ENCODE results near the gene TGFBR3L. TPM values are rescaled to one million over a fixed set of nuclear protein-coding genes. Genes with fewer than 3 reads are reported as not detected.

TGFBR3L gene
- total RNA-seq, 1 experiment from 2014 or later = 12.5 TPM

- H3K4me1 ChIP-seq (ENCODE audit: control insufficient read depth, insufficient read depth, low read length) = peaks cover 20% of the 10 kb centered on the region
- no peaks in the 10 kb centered on the region; the same call in 1 of the 2 replicates for H3K36me3 ChIP-seq (ENCODE audit: control insufficient read depth, insufficient read depth, low read length)
- TF ChIP-seq POLR2AphosphoS5 (IDR thresholded peaks at IDR 0.05; ENCODE audit: low read depth, low read length) (peak; percentile 69), REST (IDR thresholded peaks at IDR 0.05; ENCODE audit: insufficient read depth in 1 of 2, low read depth in 2 of 2, low read length in 1 of 2) (no peak)
- H3K9me3 ChIP-seq (ENCODE audit: control insufficient read depth, insufficient read depth, low read depth, low read length) = no peaks in the 10 kb centered on the region
- ATAC-seq (peak; percentile 62), DNase-seq (ENCODE audit: low read depth, low spot score) (no peak)
- in situ Hi-C loops (cut with HindIII; ENCODE audit: low pct_unique_long_range_greater_than_20kb, low sequenced_read_pairs) = no loop called here
- ChIA-PET CTCF (interaction anchor here (0.6 to 2.0 kb wide), 5 partner anchors 10 to 203 kb away, joined by 3 to 7 read pairs (median 6); no protein-coding TSS in a partner anchor), POLR2A (interaction anchor here (0.5 to 1.1 kb wide), 4 partner anchors 18 to 731 kb away, joined by 4 to 19 read pairs (median 8); no protein-coding TSS in a partner anchor)
- no peaks in the 10 kb centered on the region for H3K27me3 ChIP-seq (ENCODE audit: control insufficient read depth, insufficient read depth, low read length)
- BruUV-seq (replicated peaks) = TSS peak; percentile 65
- H3K4me3 ChIP-seq (ENCODE audit: low read depth in 2 of 2, low read length in 2 of 2) = peak within 1 kb of the TSS; percentile 61 to 65
- intact Hi-C loops (cut with micrococcal nuclease; ENCODE audit: unreplicated experiment) = no loop called here
- peak within 1 kb of the TSS; percentile 94 for H3K27ac ChIP-seq (ENCODE audit: low read length)
Observed at GRCh38 chr19:7919610-7920518, 5.2 kb downstream of the TGFBR3L start, which contains the start of gene SNAPC2. Gene SNAPC2, plus strand, starts transcription at chr19:7920338. Its CDS starts 29 bp downstream, at chr19:7920367.

GRCh38 chr19:7920519-7921301 lies 6.1 kb downstream of the TGFBR3L start:
- DNase-seq (ENCODE audit: low read depth, low spot score) (no peak), ATAC-seq (peak; percentile 17)
- Histone ChIP-seq H3K36me3 (ENCODE audit: control insufficient read depth, insufficient read depth, low read length) (no peaks in the 10 kb centered on the region; the same call in 1 of the 2 replicates), H3K27ac (ENCODE audit: low read length) (peak overlapping the region; percentile 94), H3K9me3 (ENCODE audit: control insufficient read depth, insufficient read depth, low read depth, low read length) (no peaks in the 10 kb centered on the region), H3K4me1 (ENCODE audit: control insufficient read depth, insufficient read depth, low read length) (peaks cover 19% of the 10 kb centered on the region), H3K27me3 (ENCODE audit: control insufficient read depth, insufficient read depth, low read length) (no peaks in the 10 kb centered on the region), H3K4me3 (ENCODE audit: low read depth in 2 of 2, low read length in 2 of 2) (peak overlapping the region; percentile 61 to 65)
- TSS peak; percentile 97 for BruUV-seq (replicated peaks)
- in situ Hi-C loops (cut with HindIII; ENCODE audit: low pct_unique_long_range_greater_than_20kb, low sequenced_read_pairs) (no loop called here), intact Hi-C loops (cut with micrococcal nuclease; ENCODE audit: unreplicated experiment) (no loop called here)
- POLR2A ChIA-PET = interaction anchor here (0.5 to 1.1 kb wide), 5 partner anchors 17 to 730 kb away, joined by 4 to 19 read pairs (median 6); no protein-coding TSS in a partner anchor
- TF ChIP-seq CTCF (IDR thresholded peaks at IDR 0.05) (no peak), SIN3A (IDR thresholded peaks at IDR 0.05; ENCODE audit: borderline replicate concordance, insufficient read depth, low read depth, low read length) (no peak), TCF7L2 (IDR thresholded peaks at IDR 0.05; ENCODE audit: low read depth, low read length) (no peak), POLR2AphosphoS5 (IDR thresholded peaks at IDR 0.05; ENCODE audit: low read depth, low read length) (peak; percentile 51), REST (IDR thresholded peaks at IDR 0.05; ENCODE audit: insufficient read depth in 1 of 2, low read depth in 2 of 2, low read length in 1 of 2) (no peak)
- CTCF ChIA-PET = interaction anchor here (0.6 to 2.0 kb wide), 6 partner anchors 9 to 203 kb away, joined by 3 to 7 read pairs (median 5); no protein-coding TSS in a partner anchor

Data from Panc1 (cell line).